ENCODE data around the gene RPL29. TPM values are rescaled to one million over a fixed set of nuclear protein-coding genes. Genes with fewer than 3 reads are reported as not detected.

RPL29 gene
- total and polyA plus RNA-seq, 2 donors from 2014 or later = 785 to 1,416 TPM

DNA sequence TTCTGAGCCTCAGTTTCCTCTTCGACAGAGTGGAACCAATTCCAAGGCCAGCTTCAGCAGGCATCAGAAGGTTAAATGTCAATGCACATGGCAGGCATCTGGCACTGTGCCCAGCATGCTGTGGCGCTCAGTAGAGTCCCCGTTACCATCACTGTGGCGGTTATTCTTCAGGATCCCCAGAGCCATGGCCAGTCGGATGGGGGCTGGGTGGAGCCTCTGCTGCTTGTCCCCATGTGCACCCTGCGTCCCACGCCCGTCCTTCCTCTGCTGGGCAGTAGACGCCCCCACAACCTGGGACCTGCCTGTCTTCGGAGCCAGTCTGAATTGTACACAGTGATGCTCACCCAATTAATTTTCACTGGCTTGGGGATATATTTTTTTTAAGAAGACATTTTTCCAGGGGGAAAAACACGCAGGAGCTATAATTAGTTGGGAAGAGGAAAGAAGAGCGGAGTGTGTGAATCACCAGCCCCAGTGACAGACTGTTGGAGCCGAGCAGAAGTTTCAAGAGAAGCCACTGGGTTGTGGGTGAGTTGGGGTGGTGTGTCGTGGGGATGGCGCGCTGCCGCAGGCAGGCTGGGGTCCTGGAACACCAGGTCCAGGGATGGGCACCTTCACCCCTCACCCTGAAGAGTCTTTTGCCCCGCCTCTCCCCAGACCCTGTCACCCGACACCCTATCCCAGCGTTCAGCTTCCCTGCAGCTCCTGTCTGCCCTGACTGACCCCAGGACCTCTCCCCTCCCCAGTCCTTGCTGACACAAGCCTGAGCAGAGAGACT lies 26.8 kb upstream of the RPL29 start:
- Histone ChIP-seq H3K9me3 (ENCODE audit: control insufficient read depth in 2 of 3, insufficient read depth in 1 of 3, low read length in 3 of 3) (no peaks in the 10 kb centered on the region), H3K4me1 (ENCODE audit: control insufficient read depth in 2 of 3, insufficient read depth in 2 of 3, low read depth in 1 of 3, low read length in 3 of 3) (peaks cover 0 to 40% (median 13%) of the 10 kb centered on the region in 3 donors), H3K27ac (ENCODE audit: low read depth in 2 of 2, low read length in 2 of 2) (peak overlapping the region; percentile 51 to 54), H3K36me3 (ENCODE audit: control insufficient read depth in 2 of 3, insufficient read depth in 3 of 3, low read length in 3 of 3) (no peaks in the 10 kb centered on the region), H3K9ac (ENCODE audit: low read length in 3 of 3) (peak overlapping the region in 1 of 3 donors; percentile 19), H3K27me3 (ENCODE audit: control insufficient read depth, insufficient read depth, low read length) (no peaks in the 10 kb centered on the region), H3K4me3 (ENCODE audit: low read length in 3 of 3) (no peak overlapping the region)
- TF ChIP-seq, protein P1, sequence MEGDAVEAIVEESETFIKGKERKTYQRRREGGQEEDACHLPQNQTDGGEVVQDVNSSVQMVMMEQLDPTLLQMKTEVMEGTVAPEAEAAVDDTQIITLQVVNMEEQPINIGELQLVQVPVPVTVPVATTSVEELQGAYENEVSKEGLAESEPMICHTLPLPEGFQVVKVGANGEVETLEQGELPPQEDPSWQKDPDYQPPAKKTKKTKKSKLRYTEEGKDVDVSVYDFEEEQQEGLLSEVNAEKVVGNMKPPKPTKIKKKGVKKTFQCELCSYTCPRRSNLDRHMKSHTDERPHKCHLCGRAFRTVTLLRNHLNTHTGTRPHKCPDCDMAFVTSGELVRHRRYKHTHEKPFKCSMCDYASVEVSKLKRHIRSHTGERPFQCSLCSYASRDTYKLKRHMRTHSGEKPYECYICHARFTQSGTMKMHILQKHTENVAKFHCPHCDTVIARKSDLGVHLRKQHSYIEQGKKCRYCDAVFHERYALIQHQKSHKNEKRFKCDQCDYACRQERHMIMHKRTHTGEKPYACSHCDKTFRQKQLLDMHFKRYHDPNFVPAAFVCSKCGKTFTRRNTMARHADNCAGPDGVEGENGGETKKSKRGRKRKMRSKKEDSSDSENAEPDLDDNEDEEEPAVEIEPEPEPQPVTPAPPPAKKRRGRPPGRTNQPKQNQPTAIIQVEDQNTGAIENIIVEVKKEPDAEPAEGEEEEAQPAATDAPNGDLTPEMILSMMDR (IDR thresholded peaks at IDR 0.05; ENCODE audit: borderline replicate concordance, extremely low read depth, insufficient read depth) = no peak
- no peak for FAIRE-seq
- DNase-seq = no peak
- intact Hi-C loops (cut with DNase I) = no loop called here

DNA sequence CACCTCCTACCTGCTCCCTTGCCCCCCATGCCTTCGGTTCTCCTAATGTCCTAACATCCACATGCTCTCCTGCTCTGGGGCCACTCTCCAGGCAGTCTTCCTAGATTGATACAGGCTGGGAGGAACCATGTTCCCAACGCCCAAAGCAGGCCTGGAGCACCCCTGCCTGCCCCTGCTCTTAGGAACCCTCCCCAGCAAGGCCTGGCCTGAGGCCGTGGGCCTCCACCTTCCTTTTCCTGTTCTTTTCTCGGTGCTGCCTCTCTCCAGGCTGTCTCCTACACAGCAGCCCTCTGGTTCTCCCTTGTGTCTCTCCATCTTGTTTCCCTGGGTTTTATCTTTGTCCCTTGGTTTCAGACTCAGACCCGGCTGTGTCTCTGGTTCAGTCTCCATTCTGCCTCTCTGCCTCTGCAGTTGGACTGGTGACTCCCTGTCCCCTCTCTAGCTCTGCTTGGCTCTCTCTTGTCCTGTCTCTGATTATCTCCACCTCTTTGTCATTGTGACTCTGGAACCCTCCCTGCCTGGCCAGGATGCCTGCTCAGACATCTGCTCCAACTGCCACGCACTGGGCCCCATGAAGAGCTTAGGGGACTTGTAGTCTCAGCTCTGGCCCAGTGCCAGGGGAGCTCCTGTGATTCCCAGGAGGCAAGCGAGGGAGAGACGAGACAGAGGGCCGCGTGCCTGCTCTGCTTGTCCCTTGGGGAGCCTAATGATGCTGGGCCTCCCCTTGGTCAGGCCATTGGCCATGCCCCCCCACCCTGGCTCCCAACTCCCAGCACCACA lies 26.0 kb upstream of the RPL29 start:
- intact Hi-C loops (cut with DNase I) = no loop called here
- peak overlapping the region; percentile 54 to 63 for H3K27ac ChIP-seq (ENCODE audit: low read depth in 2 of 2, low read length in 2 of 2)

DNA sequence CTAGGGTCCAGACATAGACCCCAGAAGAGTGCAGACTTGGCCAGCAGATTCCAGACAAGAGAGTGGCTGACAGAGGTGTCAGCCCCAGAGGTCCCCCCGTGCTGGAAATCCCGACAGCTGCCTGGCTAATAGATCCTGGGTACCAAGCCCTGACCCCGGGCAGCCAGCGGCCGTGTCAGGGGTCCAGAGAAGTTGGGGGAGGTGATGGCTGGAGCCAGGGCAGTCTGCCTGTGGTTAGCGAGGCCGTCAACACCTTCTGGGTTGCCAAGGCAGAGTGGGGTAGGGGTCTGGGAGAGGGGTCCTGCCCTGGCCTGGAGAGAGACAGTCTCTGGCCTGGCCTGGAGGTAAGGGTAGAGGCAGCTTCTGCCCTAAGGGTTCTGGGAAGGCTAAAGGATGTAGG lies 25.1 kb upstream of the RPL29 start:
- FAIRE-seq (no peak), DNase-seq (no peak)
- peaks cover 0 to 52% (median 13%) of the 10 kb centered on the region in 3 donors for H3K4me1 ChIP-seq (ENCODE audit: control insufficient read depth in 2 of 3, insufficient read depth in 2 of 3, low read depth in 1 of 3, low read length in 3 of 3)
- no peaks in the 10 kb centered on the region for H3K9me3 ChIP-seq (ENCODE audit: control insufficient read depth in 2 of 3, insufficient read depth in 1 of 3, low read length in 3 of 3)
- intact Hi-C loops (cut with DNase I) = no loop called here
- no peaks in the 10 kb centered on the region for H3K27me3 ChIP-seq (ENCODE audit: control insufficient read depth, insufficient read depth, low read length)
- no peak overlapping the region for H3K4me3 ChIP-seq (ENCODE audit: low read length in 3 of 3)
- TF ChIP-seq, protein P1 (IDR thresholded peaks at IDR 0.05; ENCODE audit: borderline replicate concordance, extremely low read depth, insufficient read depth) = no peak
- H3K27ac ChIP-seq (ENCODE audit: low read depth in 2 of 2, low read length in 2 of 2) = peak overlapping the region; percentile 45 to 63
- H3K9ac ChIP-seq (ENCODE audit: low read length in 3 of 3) = no peak overlapping the region
- no peaks in the 10 kb centered on the region for H3K36me3 ChIP-seq (ENCODE audit: control insufficient read depth in 2 of 3, insufficient read depth in 3 of 3, low read length in 3 of 3)

More for the DNA sequence above, 26.0 kb upstream of the RPL29 start:
- Histone ChIP-seq H3K9me3 (ENCODE audit: control insufficient read depth in 2 of 3, insufficient read depth in 1 of 3, low read length in 3 of 3) (no peaks in the 10 kb centered on the region), H3K36me3 (ENCODE audit: control insufficient read depth in 2 of 3, insufficient read depth in 3 of 3, low read length in 3 of 3) (no peaks in the 10 kb centered on the region), H3K27me3 (ENCODE audit: control insufficient read depth, insufficient read depth, low read length) (no peaks in the 10 kb centered on the region), H3K4me3 (ENCODE audit: low read length in 3 of 3) (no peak overlapping the region), H3K4me1 (ENCODE audit: control insufficient read depth in 2 of 3, insufficient read depth in 2 of 3, low read depth in 1 of 3, low read length in 3 of 3) (peaks cover 0 to 45% (median 13%) of the 10 kb centered on the region in 3 donors), H3K9ac (ENCODE audit: low read length in 3 of 3) (no peak overlapping the region)
- DNase-seq (no peak), FAIRE-seq (no peak)
- TF ChIP-seq, protein P1 (IDR thresholded peaks at IDR 0.05; ENCODE audit: borderline replicate concordance, extremely low read depth, insufficient read depth) = no peak
